ENCODE measurements around the gene UCHL3.

Gene UCHL3

GRCh38 chr13:75547917-75548316 lies 1.7 kb upstream of the UCHL3 start:
- DNase-seq (ENCODE audit: low spot score) = peak; percentile 32

DNA sequence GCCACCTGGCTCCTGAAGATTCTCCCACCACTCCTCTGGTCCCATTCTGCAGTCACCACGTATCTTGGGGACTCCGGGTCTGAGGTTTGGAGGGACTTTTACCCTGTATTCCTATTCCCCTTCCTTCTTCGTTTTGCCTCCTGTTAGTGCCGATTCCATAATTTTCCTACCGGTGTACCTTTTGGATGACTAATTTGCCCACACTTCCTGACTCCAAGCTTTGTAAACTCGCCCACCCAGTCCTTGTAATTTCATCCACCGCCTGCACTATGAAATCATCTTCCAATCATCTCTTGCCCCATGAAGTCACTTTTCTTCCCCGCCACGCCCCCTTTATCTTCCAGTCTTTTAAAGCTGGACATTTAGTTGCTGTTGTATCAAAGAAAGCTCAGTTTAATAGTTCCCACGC lies 572 bp downstream of the UCHL3 start:
- peak; percentile 85 for DNase-seq (ENCODE audit: low spot score)

DNA sequence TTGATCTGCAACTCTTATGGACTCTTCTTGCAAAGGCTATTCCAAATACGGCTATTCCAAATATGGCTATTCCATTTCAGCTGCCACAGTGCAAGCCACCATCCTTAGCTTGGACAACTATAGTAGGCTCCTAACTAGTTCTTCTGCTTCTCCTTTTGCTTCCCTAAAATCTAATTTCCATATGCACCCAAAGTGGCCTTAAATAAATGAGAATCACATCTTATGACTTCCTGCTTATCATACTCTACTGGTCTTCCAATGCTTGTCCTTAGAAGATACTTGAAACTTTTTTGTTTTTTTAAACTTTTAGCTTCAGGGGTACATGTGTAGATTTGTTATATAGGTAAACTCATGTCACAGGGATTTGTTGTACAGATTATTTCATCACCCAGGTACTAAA lies 4.9 kb downstream of the UCHL3 start:
- DNase-seq (ENCODE audit: low spot score) = no peak

GRCh38 chr13:75554981-75555380 lies 5.4 kb downstream of the UCHL3 start:
- peak; percentile 51 for DNase-seq (ENCODE audit: low spot score)

DNA sequence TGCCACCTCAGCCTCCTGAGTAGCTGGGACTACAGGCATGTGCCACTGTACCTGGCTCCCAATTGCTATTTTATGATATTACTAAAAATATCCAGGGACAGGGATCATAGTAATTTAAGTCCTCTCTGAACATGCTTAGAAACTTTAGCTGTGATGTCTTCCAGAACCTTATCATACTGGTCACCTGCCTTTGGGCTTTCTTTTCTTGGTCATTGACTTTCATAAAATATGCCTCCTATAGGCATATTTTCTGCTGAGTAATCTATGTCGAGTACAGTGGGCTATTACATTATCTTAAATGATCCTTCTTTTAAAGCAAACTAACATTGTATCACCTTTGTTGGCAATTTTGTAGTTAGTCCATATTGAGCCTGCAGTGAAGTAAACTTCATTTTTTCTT lies 6.2 kb downstream of the UCHL3 start:
- no peak for DNase-seq (ENCODE audit: low spot score)

- no peak for DNase-seq (ENCODE audit: low spot score)
Measured at GRCh38 chr13:75556961-75557360, 7.4 kb downstream of the UCHL3 start.

- DNase-seq (ENCODE audit: low spot score) = no peak
Measured at GRCh38 chr13:75558145-75558840, 8.7 kb downstream of the UCHL3 start.

DNA sequence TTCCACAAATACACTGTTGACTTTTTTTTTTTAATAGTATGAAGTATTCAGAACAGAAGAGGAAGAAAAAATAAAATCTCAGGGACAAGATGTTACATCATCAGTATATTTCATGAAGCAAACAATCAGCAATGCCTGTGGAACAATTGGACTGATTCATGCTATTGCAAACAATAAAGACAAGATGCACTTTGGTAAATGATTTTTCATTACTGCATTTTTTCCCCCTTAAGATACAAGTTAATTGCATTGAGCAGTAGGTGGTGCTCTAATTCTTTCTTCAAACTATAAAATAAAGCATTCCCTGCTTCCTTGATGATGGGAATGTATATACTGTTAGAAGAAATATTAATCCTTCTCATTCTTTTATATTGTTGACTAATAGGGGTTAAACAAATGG lies 17.1 kb downstream of the UCHL3 start:
- peak; percentile 37 for DNase-seq (ENCODE audit: low spot score)

DNA sequence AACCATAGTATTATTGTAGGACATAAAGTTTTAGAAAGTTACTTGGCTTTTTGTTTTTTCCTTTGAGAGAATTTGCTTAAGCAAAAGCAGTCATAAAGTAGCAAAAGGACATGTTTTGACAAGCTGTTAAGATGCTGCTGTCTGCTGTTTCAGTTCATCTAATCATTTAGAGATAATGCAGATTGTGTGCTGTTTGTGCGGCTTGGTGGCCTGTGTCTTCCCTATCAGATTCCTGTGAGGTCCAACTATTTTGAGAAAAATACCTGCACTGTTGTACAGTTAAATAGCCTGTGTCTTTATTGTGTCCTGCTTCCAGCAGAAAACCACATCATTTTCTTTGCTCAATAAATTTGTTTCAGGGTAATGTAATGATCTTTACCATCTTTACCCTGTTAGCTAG lies 20.0 kb downstream of the UCHL3 start:
- no peak for DNase-seq (ENCODE audit: low spot score)

- DNase-seq (ENCODE audit: low spot score) = no peak
Measured at GRCh38 chr13:75579529-75579928, 29.9 kb downstream of the UCHL3 start.

- DNase-seq (ENCODE audit: low spot score) = peak; percentile 10
Measured at GRCh38 chr13:75581874-75582640, 32.5 kb downstream of the UCHL3 start.

DNA sequence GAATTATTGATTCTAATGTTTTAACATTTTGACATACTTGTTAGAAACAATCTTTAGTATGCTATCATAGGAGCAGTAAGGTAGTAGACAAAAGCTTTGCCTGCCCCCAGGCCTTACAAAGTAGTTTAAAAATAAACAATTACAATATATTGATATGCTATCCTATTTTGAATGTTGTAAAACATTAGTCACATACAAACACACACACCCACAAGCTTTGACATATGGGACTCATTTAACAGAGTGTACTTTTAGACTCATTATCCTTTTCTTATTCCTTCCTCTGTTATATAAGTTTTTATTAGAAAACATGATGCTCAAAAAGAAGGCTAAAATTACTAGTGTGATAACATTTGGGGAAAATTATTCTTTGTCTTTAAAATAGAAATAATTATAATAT lies 33.5 kb downstream of the UCHL3 start:
- no peak for DNase-seq (ENCODE audit: low spot score)

- no peak for DNase-seq (ENCODE audit: low spot score)
Measured at GRCh38 chr13:75585153-75585552, 35.6 kb downstream of the UCHL3 start.

GRCh38 chr13:75587679-75588078 lies 38.1 kb downstream of the UCHL3 start:
- DNase-seq (ENCODE audit: low spot score) = peak; percentile 12

DNA sequence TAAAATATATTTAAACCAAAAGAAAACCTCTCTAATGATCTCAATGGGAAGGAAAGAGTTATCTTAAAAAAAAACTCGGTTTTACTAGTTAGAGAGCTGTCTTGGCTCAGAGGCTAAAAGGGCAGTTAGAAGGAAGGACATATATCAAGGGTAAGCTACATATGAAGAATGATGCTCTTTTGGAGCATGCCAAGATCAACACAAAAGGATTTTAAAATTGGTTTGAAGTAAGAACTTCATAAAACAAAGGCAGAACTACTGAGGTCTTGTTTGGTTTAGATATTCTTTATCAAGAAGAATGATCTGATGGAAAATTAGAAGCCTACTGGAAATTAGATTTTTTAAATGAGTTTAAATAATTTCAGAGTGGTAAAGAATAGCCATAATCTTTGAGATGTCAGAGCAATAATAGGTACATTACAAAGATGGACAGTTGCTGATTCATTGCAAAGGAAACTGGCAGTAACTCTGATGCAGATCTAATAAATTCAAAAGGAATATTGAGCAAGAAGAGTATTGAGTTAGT lies 47.1 kb downstream of the UCHL3 start:
- DNase-seq (ENCODE audit: low spot score) = no peak

DNA sequence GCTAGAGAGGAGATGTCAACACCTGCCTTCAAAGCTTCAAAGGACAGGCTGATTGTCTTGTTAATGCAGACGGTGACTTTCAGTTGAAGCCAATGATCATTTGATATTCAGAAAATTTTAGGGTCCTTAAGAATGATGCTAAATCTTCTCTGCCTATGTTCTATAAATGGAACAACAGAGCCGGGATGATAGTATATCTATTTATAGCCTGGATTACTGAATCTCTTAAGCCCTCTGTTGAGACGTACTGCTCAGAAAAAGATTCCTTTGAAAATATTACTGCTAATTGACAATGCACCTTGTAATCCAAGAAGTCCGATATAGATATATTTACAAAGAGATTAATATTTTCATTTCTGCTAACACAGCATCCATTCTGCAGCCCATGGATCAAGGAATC lies 50.8 kb downstream of the UCHL3 start:
- DNase-seq (ENCODE audit: low spot score) = no peak

DNA sequence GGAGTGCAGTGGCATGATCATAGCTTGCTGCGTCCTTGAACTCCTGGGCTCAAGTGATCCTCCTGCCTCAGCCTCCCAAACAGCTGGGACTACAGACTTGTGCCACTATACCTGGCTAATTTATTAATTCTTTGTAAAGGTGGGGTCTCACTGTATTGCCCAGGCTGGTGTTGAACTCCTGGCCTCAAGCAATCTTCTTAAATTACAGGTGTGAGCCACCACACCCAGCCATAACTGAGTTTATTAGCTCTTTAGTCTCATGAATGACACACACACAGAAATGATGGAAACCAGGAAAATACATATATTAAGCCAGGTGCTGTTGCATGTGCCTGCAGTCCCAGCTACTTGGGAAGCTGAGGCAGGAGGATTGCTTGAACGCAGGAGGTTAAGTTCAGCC lies 53.4 kb downstream of the UCHL3 start:
- DNase-seq (ENCODE audit: low spot score) = no peak

GRCh38 chr13:75607447-75607846 lies 57.9 kb downstream of the UCHL3 start:
- no peak for DNase-seq (ENCODE audit: low spot score)

- DNase-seq (ENCODE audit: low spot score) = no peak
Measured at GRCh38 chr13:75610466-75610865, 60.9 kb downstream of the UCHL3 start.

DNA sequence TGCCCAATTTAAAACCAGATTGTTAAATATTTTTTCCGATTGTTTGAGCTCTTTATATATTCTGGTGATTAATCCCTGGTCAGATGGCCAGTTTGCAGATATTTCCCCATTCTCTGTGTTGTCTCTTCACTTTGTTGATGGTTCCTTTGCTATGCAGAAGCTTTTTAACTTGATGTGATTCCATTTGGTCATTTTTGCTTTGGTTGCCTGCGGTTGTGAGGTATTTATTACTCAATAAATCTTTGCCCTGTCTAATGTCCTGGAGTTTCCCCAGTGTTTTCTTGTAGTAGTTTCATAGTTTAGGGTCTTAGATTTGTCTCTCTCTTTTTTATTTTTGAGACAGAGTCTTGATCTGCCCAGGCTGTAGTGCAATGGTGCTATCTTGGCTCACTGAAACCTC lies 62.8 kb downstream of the UCHL3 start:
- no peak for DNase-seq (ENCODE audit: low spot score)

- no peak for DNase-seq (ENCODE audit: low spot score)
Measured at GRCh38 chr13:75617230-75617629, 67.6 kb downstream of the UCHL3 start.

GRCh38 chr13:75618308-75618707 lies 68.7 kb downstream of the UCHL3 start:
- DNase-seq (ENCODE audit: low spot score) = no peak

GRCh38 chr13:75620020-75620419 lies 70.4 kb downstream of the UCHL3 start:
- no peak for DNase-seq (ENCODE audit: low spot score)

DNA sequence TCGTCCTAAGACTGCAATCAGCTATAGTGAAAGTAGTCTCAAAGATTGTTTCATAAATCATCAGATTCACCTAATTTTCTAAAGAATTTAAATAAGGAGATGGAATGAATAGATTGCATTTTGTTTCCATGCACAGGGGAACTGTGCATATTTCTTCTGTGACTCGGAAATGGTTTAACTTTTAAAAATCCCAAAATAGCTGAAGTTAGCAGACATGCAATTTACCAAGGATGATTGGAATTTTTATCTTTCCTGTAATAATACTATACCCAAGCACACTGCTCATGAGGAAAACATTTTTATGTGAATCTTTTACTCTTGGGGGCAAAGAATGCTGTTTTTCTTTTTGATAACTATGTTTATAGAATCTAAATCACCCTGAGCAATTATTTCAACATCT lies 71.6 kb downstream of the UCHL3 start:
- DNase-seq (ENCODE audit: low spot score) = peak; percentile 26
